Osteoblast (primary cell): ENCODE measurements around the gene FBXO4. TPM values are rescaled to one million over a fixed set of nuclear protein-coding genes. Genes with fewer than 3 reads are reported as not detected.

Experiments used
- DNase-seq: peaks from one replicate; pipeline ENCODE4 v3.0.0; 2011; ENCODE audit warnings: low spot score, mixed read lengths; ENCODE audit not compliant: insufficient read length; ENCODE audit errors: missing footprints
- H2AFZ ChIP-seq: 2 replicates; pipeline ENCODE4 v1.6.0; 2011; ENCODE audit warnings: mild to moderate bottlenecking, low read length
- H3K27ac ChIP-seq: 2 replicates; pipeline ENCODE4 v1.5.1; 2011; ENCODE audit warnings: mild to moderate bottlenecking, low read depth, low read length, moderate library complexity
- H3K27me3 ChIP-seq: 2 replicates; pipeline ENCODE4 v1.6.0; 2012; ENCODE audit warnings: mild to moderate bottlenecking, control low read depth, inconsistent platforms, low read length, moderate library complexity; ENCODE audit not compliant: insufficient read depth
- H3K36me3 ChIP-seq: 2 replicates; pipeline ENCODE4 v1.5.1; 2011; ENCODE audit warnings: mild to moderate bottlenecking, low read length, control low read depth, moderate library complexity; ENCODE audit not compliant: insufficient read depth
- H3K4me1 ChIP-seq: 2 replicates; pipeline ENCODE4 v1.5.1; 2011; ENCODE audit warnings: mild to moderate bottlenecking, low read length, control low read depth, moderate library complexity; ENCODE audit not compliant: insufficient read depth
- H3K4me2 ChIP-seq: 2 replicates; pipeline ENCODE4 v1.6.0; 2011; ENCODE audit warnings: mild to moderate bottlenecking, low read length; ENCODE audit not compliant: insufficient read depth
- H3K4me3 ChIP-seq: fragments of 200-600 bp; sonication (generic); 3 replicates; pipeline ENCODE4 v1.5.1; 2012; ENCODE audit warnings: mild to moderate bottlenecking, low read length, inconsistent platforms; ENCODE audit not compliant: insufficient read depth
- H3K79me2 ChIP-seq: 2 replicates; pipeline ENCODE4 v1.6.0; 2012; ENCODE audit warnings: mild to moderate bottlenecking, low read length, control low read depth, inconsistent platforms; ENCODE audit not compliant: insufficient read depth
- H3K9me3 ChIP-seq: 2 replicates; pipeline ENCODE4 v1.5.1; 2011; ENCODE audit warnings: low read depth, low read length, control low read depth
- H4K20me1 ChIP-seq: 2 replicates; pipeline ENCODE4 v1.6.0; 2012; ENCODE audit warnings: mild to moderate bottlenecking, low read length, control low read depth; ENCODE audit not compliant: insufficient read depth
- CTCF ChIP-seq: IDR thresholded peaks from 2 replicates; pipeline ENCODE4 v1.5.1; 2011; ENCODE audit warnings: mild to moderate bottlenecking, low read depth, low read length, moderate library complexity; ENCODE audit errors: extremely low read depth
- total RNA-seq: library from RNA; depleted of rRNA; stranded (reverse); fragments of >200 nt; gene quantifications from 2 replicates; pipeline ENCODE4 v1.2.3, GENCODE V29; 2012

The FBXO4 gene
- total RNA-seq, 1 donor = 14.5 TPM

GRCh38 chr5:41896230-41896629 lies 28.9 kb upstream of the FBXO4 start:
- no peak overlapping the region for H3K27ac ChIP-seq
- no peaks in the 10 kb centered on the region for H3K36me3 ChIP-seq
- no peak overlapping the region for H3K4me3 ChIP-seq
- H3K4me2 ChIP-seq = no peak overlapping the region
- TF ChIP-seq CTCF = no peak
- no peak overlapping the region for H2AFZ ChIP-seq
- DNase-seq = no peak
- no peaks in the 10 kb centered on the region for H3K79me2 ChIP-seq
- H3K9me3 ChIP-seq = no peaks in the 10 kb centered on the region
- H3K27me3 ChIP-seq = no peaks in the 10 kb centered on the region
- H3K4me1 ChIP-seq = no peaks in the 10 kb centered on the region
- H4K20me1 ChIP-seq = no peaks in the 10 kb centered on the region

DNA sequence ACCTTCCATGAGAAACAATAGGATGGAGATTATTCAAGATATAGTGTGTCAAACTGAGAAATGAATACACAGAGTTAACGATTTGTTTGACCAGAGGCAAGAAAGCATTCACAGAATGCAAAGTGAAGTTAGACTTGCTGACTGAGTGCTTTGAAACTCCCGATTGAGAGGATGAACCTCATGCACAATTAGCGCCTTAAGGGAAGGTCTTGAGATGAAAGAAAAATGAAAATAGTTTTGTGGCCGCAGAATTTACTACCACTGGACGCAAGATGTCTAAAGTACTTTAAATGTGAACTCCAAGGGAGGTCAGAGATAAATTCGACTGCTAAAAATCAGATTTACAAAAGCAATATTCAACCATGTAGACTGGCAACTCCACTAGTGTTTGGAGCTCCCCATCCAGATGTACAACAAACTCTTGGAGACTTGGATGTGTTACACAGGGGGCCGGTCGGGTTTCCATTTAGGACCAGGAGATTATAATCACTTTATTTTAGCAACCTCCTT lies 21.6 kb upstream of the FBXO4 start:
- peak overlapping the region; percentile 94 for H3K4me2 ChIP-seq
- H3K27me3 ChIP-seq = no peaks in the 10 kb centered on the region
- peak overlapping the region; percentile 85 for H3K4me3 ChIP-seq
- no peaks in the 10 kb centered on the region for H3K9me3 ChIP-seq
- H3K27ac ChIP-seq = peak overlapping the region; percentile 66
- H3K4me1 ChIP-seq = peaks cover 22% of the 10 kb centered on the region
- peaks cover 4% of the 10 kb centered on the region for H3K36me3 ChIP-seq
- TF ChIP-seq CTCF = no peak
- no peak for DNase-seq
- H4K20me1 ChIP-seq = no peaks in the 10 kb centered on the region
- peak overlapping the region; percentile 97 for H2AFZ ChIP-seq
- peaks cover 31% of the 10 kb centered on the region for H3K79me2 ChIP-seq

DNA sequence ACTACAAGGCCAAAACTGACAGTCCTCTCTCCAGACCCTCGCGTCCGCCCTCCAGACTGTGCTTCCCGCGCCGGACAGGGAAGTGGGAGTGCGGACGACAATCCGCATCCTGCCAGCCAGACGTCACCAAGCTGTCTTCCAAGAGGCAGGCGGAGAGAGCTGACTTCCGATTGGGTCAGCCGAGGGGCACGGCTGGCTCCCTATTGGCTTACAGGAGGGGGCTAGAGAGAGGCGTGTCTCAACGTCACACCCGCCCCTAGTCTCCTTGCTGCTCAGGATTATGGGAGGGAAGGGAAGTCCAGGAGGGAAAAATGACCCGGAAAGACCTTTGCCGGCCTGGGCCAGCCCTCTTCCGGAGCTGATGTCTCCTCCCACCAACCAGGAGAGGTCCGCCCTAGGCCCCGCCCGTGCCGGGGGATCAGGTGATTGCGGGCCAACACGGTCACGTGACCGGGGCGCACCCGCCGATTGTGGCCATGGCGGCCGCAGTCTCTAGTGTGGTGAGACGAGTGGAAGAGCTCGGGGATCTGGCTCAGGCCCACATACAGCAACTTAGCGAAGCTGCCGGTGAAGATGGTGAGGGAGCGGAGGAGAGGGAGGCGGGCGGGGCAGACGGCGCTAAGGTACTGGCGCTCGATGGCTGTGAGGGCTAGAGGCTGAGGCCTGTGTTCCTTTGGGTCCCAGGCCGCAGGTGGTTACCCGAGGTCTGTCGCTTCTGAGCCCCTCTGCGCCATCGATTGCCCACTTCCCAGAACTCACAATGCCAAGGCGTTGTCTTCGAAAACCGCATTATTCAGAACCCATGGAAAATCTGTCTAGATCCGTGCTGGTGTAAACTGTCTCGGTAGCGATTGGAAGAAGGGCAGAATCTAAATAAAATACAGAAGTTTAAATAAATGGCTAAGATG lies 20.9 kb upstream of the FBXO4 start, which contains the start of gene RIMOC1:
Gene RIMOC1, plus strand, starts transcription at position 453 of the 908 bp plus-strand sequence. Its CDS starts 24 bp downstream, at position 477.
- TF ChIP-seq CTCF = no peak

DNA sequence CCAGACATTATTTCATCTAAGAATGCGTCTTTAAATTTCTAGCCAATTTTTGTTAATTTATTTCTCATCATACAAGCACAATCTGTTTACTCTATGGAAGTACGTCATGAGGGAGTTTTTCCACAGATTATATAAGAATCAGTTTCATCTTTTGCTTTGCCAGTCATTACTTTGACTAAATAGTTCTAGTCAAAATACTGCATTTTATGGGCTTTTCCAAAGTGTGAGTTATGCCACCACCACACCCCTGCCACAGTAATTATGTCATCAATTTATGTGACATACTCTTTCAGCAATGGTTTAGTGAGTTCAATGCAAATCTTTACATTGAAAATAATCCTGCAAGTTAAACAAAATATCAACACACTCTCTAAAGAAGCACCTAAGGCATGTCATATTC lies 18.9 kb upstream of the FBXO4 start:
- TF ChIP-seq CTCF = no peak
- Histone ChIP-seq H3K36me3 (peaks cover 17% of the 10 kb centered on the region), H3K27me3 (no peaks in the 10 kb centered on the region), H4K20me1 (no peaks in the 10 kb centered on the region), H3K27ac (no peak overlapping the region), H3K79me2 (peaks cover 37% of the 10 kb centered on the region), H3K4me3 (no peak overlapping the region), H3K4me2 (no peak overlapping the region), H2AFZ (no peak overlapping the region), H3K9me3 (no peaks in the 10 kb centered on the region), H3K4me1 (peaks cover 28% of the 10 kb centered on the region)
- DNase-seq = no peak

More for the DNA sequence above, 20.9 kb upstream of the FBXO4 start, which contains the start of gene RIMOC1:
- peak within 1 kb of the TSS; percentile 91 for H3K27ac ChIP-seq
- H3K79me2 ChIP-seq = peaks cover 34% of the 10 kb centered on the region
- peak within 1 kb of the TSS; percentile 85 for H3K4me3 ChIP-seq
- no peaks in the 10 kb centered on the region for H4K20me1 ChIP-seq
- H3K36me3 ChIP-seq = peaks cover 4% of the 10 kb centered on the region
- no peaks in the 10 kb centered on the region for H3K27me3 ChIP-seq
- peaks cover 28% of the 10 kb centered on the region for H3K4me1 ChIP-seq
- peak within 1 kb of the TSS; percentile 97 for H2AFZ ChIP-seq
- DNase-seq = peak; percentile 95
- H3K9me3 ChIP-seq = no peaks in the 10 kb centered on the region
- peak within 1 kb of the TSS; percentile 94 for H3K4me2 ChIP-seq
